Measurements from ENCODE around the gene AGAP3. TPM values are rescaled to one million over a fixed set of nuclear protein-coding genes. Genes with fewer than 3 reads are reported as not detected.
A peak's percentile ranks its signal among the peaks of the same experiment; 100 is the strongest.

AGAP3 gene
- total RNA-seq, 1 donor from 2014 or later, result 206 TPM

- Mint-ChIP-seq H3K4me3 (ENCODE audit: unreplicated experiment) (no peak overlapping the region), H3K27me3 (ENCODE audit: unreplicated experiment) (peaks cover 23% of the 10 kb centered on the region), H3K36me3 (ENCODE audit: low read depth, unreplicated experiment) (peaks cover 46% of the 10 kb centered on the region), H3K27ac (ENCODE audit: unreplicated experiment) (no peak overlapping the region), H3K4me1 (ENCODE audit: unreplicated experiment) (peaks cover 14% of the 10 kb centered on the region), H3K9me3 (ENCODE audit: unreplicated experiment) (no peaks in the 10 kb centered on the region)
- DNase-seq (ENCODE audit: low spot score), result no peak
- TF ChIP-seq, protein P1, sequence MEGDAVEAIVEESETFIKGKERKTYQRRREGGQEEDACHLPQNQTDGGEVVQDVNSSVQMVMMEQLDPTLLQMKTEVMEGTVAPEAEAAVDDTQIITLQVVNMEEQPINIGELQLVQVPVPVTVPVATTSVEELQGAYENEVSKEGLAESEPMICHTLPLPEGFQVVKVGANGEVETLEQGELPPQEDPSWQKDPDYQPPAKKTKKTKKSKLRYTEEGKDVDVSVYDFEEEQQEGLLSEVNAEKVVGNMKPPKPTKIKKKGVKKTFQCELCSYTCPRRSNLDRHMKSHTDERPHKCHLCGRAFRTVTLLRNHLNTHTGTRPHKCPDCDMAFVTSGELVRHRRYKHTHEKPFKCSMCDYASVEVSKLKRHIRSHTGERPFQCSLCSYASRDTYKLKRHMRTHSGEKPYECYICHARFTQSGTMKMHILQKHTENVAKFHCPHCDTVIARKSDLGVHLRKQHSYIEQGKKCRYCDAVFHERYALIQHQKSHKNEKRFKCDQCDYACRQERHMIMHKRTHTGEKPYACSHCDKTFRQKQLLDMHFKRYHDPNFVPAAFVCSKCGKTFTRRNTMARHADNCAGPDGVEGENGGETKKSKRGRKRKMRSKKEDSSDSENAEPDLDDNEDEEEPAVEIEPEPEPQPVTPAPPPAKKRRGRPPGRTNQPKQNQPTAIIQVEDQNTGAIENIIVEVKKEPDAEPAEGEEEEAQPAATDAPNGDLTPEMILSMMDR (IDR thresholded peaks at IDR 0.05; ENCODE audit: unreplicated experiment), result no peak
Observed at GRCh38 chr7:151129117-151129959, 43.1 kb downstream of the AGAP3 start.

DNA sequence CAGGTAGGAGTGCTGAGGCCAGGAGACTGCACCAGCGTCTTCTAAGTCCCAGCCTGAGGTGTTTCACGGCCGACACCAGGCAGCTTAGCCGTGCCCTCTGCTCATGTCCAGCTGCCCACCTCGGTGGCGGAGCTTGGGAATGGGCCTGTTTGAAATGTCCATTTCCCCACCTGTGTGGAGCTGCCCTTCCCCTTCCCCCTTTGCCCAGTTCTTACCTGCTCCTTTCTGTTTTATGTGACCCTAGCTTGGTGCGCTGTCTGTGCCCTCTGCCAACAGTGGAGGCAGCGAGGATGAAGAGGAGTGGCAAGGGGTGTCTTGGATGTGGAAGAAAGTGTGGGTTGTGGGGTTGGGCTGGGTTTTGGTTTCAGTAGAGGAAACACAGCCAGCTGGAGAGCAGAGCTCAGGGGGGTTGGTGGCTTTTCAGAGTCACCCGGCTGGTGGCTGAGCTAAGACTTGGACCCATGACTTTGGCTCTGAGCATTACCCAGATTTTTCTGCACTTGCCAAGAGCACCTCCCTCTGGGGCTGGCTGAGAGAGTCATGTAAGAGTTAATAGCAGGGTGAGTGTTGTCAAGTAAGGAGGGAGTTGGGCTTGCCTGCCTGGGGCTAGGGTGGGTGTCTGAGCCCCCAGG, 43.8 kb downstream of the AGAP3 start:
- Mint-ChIP-seq H3K36me3 (ENCODE audit: low read depth, unreplicated experiment) (peaks cover 44% of the 10 kb centered on the region), H3K9me3 (ENCODE audit: unreplicated experiment) (no peaks in the 10 kb centered on the region), H3K4me3 (ENCODE audit: unreplicated experiment) (peak overlapping the region; percentile 21), H3K27ac (ENCODE audit: unreplicated experiment) (no peak overlapping the region), H3K27me3 (ENCODE audit: unreplicated experiment) (peaks cover 23% of the 10 kb centered on the region), H3K4me1 (ENCODE audit: unreplicated experiment) (peaks cover 9% of the 10 kb centered on the region)
- TF ChIP-seq, protein P1 (IDR thresholded peaks at IDR 0.05; ENCODE audit: unreplicated experiment), result no peak
- no peak for DNase-seq (ENCODE audit: low spot score)

DNA sequence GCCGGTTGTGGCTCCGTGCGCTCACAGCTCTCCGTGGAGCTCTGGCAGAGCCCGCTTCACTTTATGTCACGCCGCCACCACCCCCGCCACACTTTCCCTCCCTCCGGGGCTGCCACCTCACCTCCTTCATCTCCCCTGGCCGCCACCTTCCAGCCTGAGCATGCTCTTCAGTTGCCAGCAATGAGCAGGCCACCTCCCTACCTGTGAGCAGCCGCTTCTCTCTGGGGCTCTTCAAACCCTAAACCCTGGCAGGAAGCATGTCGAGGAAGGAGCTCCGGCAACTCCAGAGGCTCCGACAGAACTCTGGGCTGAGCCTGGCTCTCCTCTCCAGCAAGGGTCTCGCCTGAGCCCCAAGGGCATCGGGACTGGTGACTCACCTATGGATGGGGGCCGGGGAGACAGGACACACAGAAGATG, 44.5 kb downstream of the AGAP3 start:
- TF ChIP-seq, protein P1 (IDR thresholded peaks at IDR 0.05; ENCODE audit: unreplicated experiment), result no peak
- Mint-ChIP-seq H3K27me3 (ENCODE audit: unreplicated experiment) (peaks cover 23% of the 10 kb centered on the region), H3K9me3 (ENCODE audit: unreplicated experiment) (no peaks in the 10 kb centered on the region), H3K27ac (ENCODE audit: unreplicated experiment) (no peak overlapping the region), H3K4me3 (ENCODE audit: unreplicated experiment) (peak overlapping the region; percentile 71), H3K4me1 (ENCODE audit: unreplicated experiment) (peaks cover 7% of the 10 kb centered on the region), H3K36me3 (ENCODE audit: low read depth, unreplicated experiment) (peaks cover 44% of the 10 kb centered on the region)
- no peak for DNase-seq (ENCODE audit: low spot score)

- Mint-ChIP-seq H3K27ac (ENCODE audit: unreplicated experiment) (no peak overlapping the region), H3K36me3 (ENCODE audit: low read depth, unreplicated experiment) (peaks cover 45% of the 10 kb centered on the region), H3K27me3 (ENCODE audit: unreplicated experiment) (peaks cover 23% of the 10 kb centered on the region), H3K4me1 (ENCODE audit: unreplicated experiment) (peaks cover 7% of the 10 kb centered on the region), H3K4me3 (ENCODE audit: unreplicated experiment) (peak overlapping the region; percentile 71), H3K9me3 (ENCODE audit: unreplicated experiment) (no peaks in the 10 kb centered on the region)
- no peak for DNase-seq (ENCODE audit: low spot score)
- TF ChIP-seq, protein P1 (IDR thresholded peaks at IDR 0.05; ENCODE audit: unreplicated experiment), result no peak
Observed at GRCh38 chr7:151131224-151131591, 44.9 kb downstream of the AGAP3 start.
